Muscle of arm (tissue), 12 donors: ENCODE data around the gene KCTD17. TPM values are rescaled to one million over a fixed set of nuclear protein-coding genes. Genes with fewer than 3 reads are reported as not detected.

Experiments
- DNase-seq: peaks from one replicate; pipeline ENCODE4 v3.0.0-alpha.2; 2013
- polyA plus RNA-seq, 12 donors: library from polyadenylated mRNA; unstranded; fragments of 120-200 nt; gene quantifications; one replicate each; pipeline ENCODE4 v1.2.1, GENCODE V29; 2013; ENCODE audit not compliant: insufficient read length in 12 of 12

KCTD17 gene
- polyA plus RNA-seq, 12 donors, result 11.3 to 31.8 (median 15.1) TPM; not detected in 1

DNA sequence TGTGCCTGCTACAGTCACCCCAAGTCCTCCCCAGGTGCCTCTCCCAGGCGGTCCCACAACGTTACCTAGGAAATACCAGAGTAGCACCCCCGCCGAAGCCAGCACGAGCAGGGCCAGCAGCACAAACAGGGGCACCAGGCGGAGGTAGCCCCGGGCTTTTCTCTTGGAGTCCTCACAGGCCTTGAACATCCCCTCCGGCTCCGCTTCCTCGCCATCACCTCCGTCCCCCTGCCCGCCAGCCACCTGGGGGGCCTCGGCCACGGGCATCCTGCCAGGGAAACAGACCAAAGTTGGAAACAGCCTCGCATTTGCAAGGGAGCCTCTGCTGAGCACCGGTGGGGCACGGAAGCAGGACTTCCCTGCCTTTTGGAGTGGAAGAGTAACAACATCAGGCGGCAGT lies 51.6 kb downstream of the KCTD17 start:
- no peak for DNase-seq

DNA sequence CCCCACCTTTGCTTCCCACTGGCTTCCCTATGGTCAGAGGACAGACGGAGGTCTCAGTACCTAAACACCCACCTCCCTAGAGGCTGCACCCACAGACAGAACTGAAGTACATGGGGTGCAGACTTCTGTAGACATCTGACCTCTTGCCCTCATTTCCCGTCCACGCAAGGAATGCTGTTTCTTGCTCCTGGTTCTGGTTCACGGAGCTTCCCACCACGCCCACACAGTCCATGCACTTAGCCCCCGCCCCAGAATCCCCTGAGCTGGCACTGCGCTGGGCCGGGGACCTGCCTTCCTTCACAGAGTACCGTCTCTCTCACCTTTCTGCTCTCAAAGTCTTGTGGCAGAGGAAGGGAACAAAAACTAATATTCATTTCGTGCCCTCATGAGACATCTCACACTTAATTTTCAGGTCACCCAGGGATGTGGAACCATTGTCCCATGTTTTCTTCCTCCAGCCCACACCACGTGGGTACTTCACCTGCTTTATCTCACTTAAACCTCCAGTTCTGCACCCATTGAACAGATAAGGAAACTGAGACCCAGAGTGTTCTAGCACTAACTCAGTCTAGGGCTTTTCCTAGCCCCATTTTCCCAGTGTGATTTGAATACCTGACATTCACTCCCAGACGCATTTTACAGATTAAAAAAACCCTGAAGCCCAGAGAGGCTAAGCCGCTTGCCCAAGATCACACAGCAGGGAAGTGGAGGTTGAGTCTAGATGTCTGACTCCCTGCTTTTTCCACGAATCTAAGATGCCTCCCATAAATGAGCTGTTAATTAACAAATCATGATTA lies 52.3 kb downstream of the KCTD17 start:
- no peak for DNase-seq

- DNase-seq, result no peak
Measured at GRCh38 chr22:37105154-37105553, 53.6 kb downstream of the KCTD17 start.

DNA sequence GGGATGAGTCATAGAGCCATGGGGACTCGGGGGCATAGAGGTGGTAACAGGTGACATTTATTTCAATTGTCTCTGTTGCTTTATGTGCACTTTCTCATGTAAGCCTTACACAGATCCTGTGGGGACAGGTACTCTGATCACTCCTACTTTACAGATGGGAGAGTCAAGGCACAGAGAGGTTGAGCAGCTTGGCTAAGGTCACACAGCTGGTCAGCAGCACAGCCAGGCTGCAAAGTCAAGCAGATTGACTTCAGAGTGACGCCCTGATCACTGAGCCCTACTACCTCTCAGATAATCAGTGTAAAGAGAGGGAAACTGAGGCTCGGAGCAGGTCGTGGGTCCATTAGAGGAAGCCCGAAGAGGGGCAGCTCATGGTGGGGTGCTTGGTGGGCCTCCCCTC lies 54.4 kb downstream of the KCTD17 start:
- no peak for DNase-seq

- DNase-seq, result no peak
Measured at GRCh38 chr22:37107816-37108621, 56.5 kb downstream of the KCTD17 start.

- no peak for DNase-seq
Measured at GRCh38 chr22:37109242-37109917, 57.8 kb downstream of the KCTD17 start, which contains the start of gene TMPRSS6. Gene TMPRSS6, minus strand, starts transcription at chr22:37109713. Its CDS starts 6,296 bp downstream, at chr22:37103417.

- DNase-seq, result no peak
Measured at GRCh38 chr22:37111156-37111717, 59.7 kb downstream of the KCTD17 start.

GRCh38 chr22:37112084-37112728 lies 60.7 kb downstream of the KCTD17 start:
- no peak for DNase-seq

Other genes with a start within 250 kb of the KCTD17 start
- gene PVALB, start 234.7 kb upstream of the KCTD17 start, polyA plus RNA-seq, result 10 to 100 TPM in 8 of 12 donors, 1 to 10 TPM in 2, not detected in 2; 2.8 to 26.3 (median 15.3) TPM
- 1 to 10 TPM in 10 of 12 donors, not detected in 2; 2.5 to 7.7 (median 3.5) TPM for gene NCF4, start 190.7 kb upstream of the KCTD17 start, polyA plus RNA-seq
- gene CSF2RB, start 138.1 kb upstream of the KCTD17 start, polyA plus RNA-seq, result 1 to 10 TPM in 11 of 12 donors, not detected in 1; 1.5 to 9.3 (median 2.3) TPM
- gene TST, start 32.3 kb upstream of the KCTD17 start, polyA plus RNA-seq, result 10 to 100 TPM in 10 of 12 donors, 1 to 10 TPM in 1, not detected in 1; 9.2 to 41.6 (median 16.1) TPM
- 10 to 100 TPM in 11 of 12 donors, not detected in 1; 28.2 to 59.8 (median 37.3) TPM for gene MPST, start 32.0 kb upstream of the KCTD17 start, polyA plus RNA-seq
- under 1 TPM in 9 of 12 donors, not detected in 3; 0.05 to 0.91 (median 0.13) TPM for gene TMPRSS6, start 58.0 kb downstream of the KCTD17 start, polyA plus RNA-seq
- 1 to 10 TPM in 6 of 12 donors, under 1 TPM in 4, not detected in 2; 0.63 to 4.6 (median 1.3) TPM for gene IL2RB, start 98.2 kb downstream of the KCTD17 start, polyA plus RNA-seq
- gene C1QTNF6, start 136.5 kb downstream of the KCTD17 start, polyA plus RNA-seq, result 10 to 100 TPM in 10 of 12 donors, 1 to 10 TPM in 1, not detected in 1; 8.2 to 30.3 (median 17.5) TPM
- under 1 TPM in 1 of 12 donors, not detected in 11; 0.05 TPM for gene SSTR3, start 160.7 kb downstream of the KCTD17 start, polyA plus RNA-seq
- gene RAC2, start 192.5 kb downstream of the KCTD17 start, polyA plus RNA-seq, result 10 to 100 TPM in 2 of 12 donors, 1 to 10 TPM in 9, not detected in 1; 3.3 to 32.8 (median 5.5) TPM
- 10 to 100 TPM in 2 of 12 donors, 1 to 10 TPM in 9, not detected in 1; 3.9 to 13.7 (median 5.1) TPM for gene CYTH4, start 230.8 kb downstream of the KCTD17 start, polyA plus RNA-seq